Sigmoid colon (tissue), 4 donors: ENCODE measurements around the gene TXN2.

Source experiments
- CTCF ChIP-seq, 4 experiments: fragments of 450-650 bp in 3 of 4; fragments of 200-600 bp in 1 of 4; IDR thresholded peaks; one replicate each; pipeline ENCODE4 v1.5.1; 2016 to 2019; ENCODE audit warnings: antibody characterized with exemption in 4 of 4, mild to moderate bottlenecking in 3 of 4, moderate library complexity in 2 of 4
- EP300 ChIP-seq, 4 donors: sonication (generic); formaldehyde crosslinking; IDR thresholded peaks; one replicate each; pipeline ENCODE4 v1.6.1; 2017; ENCODE audit warnings: antibody characterized with exemption in 4 of 4
- POLR2A ChIP-seq, 2 donors: fragments of 450-650 bp; IDR thresholded peaks; one replicate each; pipeline ENCODE4 v1.6.1; 2016; ENCODE audit warnings: antibody characterized with exemption in 2 of 2, mild to moderate bottlenecking in 2 of 2, moderate library complexity in 2 of 2
- POLR2AphosphoS5 ChIP-seq, 4 donors: sonication (generic); formaldehyde crosslinking; IDR thresholded peaks; one replicate each; pipeline ENCODE4 v1.6.1; 2017; ENCODE audit warnings: antibody characterized with exemption in 4 of 4

- no peak for TF ChIP-seq EP300 (IDR thresholded peaks at IDR 0.05)
- no peak for TF ChIP-seq CTCF (IDR thresholded peaks at IDR 0.05)
- no peak for TF ChIP-seq POLR2AphosphoS5 (IDR thresholded peaks at IDR 0.05)
- no peak for TF ChIP-seq POLR2A (IDR thresholded peaks at IDR 0.05)
Observed at GRCh38 chr22:36520423-36520822, 39.0 kb upstream of the TXN2 start.
